Measurements from ENCODE around the gene SSX3.
"Not testable (repeated sequence)": the region's sequence is repeated elsewhere in the genome, so short reads cannot be mapped to it uniquely, and the experiment has no call there.

DNA sequence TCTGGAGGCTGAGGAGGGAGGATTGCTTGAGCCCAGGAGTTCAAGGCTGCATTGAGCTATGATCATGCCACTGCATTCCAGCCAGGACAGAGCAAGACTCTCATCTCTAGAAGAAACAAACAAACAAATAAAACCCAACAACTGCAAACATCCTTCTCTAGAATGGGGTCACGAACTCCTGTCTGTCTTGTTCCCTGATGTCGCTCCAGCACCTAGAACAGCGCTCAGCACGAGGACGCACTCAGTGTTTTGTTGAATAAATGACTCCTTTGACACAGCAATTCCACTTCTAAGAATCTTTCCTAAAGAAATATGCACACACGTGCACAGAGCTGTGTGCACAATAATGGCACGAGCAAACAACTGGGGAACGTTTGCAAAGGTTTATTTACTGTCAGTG is 10.4 kb downstream of the SSX3 start:
- not testable (repeated sequence) for TF ChIP-seq CTCF (conservative IDR thresholded peaks at IDR 0.05; ENCODE audit: low read length); EZH2phosphoT487 (IDR thresholded peaks at IDR 0.05; ENCODE audit: borderline replicate concordance, low read depth, low read length)

All from OCI-LY7 (cell line).